Measurements from ENCODE around the gene MN1.

DNA sequence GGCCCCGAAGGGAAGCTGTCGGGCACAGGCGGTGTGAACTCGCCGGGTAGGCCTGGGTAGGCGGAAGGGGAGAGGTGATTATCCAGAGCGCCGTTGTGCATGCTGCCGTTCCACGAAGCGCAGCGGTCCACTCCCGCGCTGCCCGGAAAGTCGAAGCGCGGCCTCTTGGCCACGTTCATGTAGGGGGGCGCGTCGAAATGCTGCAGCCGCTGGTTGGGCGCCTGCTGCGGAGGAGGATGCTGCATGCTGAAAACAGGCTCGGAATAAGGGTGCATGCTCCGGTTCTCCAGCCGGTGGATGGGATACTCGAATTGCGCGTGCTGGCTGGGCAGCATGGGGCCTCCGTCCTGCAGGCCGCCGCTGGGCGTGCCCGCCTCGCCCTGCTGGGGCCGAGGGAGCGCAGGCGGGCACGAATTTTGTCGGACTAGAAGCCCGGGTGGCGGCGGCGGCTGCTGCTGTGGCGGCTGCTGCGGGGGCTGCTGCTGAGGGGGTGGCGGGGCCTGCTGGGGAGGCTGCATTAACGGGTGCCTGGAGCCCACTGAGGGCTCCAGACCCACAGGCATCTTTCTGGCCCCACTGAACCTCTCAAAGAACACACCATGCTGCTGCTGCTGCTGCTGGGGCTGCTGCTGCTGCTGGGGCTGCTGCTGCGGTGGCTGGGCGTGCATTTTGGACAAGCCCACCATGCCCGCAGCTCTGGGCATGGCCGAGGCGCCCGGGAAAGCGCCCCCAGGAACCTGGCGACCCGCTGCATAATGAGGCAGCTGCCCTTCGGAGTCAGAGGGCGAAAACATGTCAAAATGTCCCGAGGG, 2.3 kb downstream of the MN1 start:
- TF ChIP-seq CTCF (conservative IDR thresholded peaks at IDR 0.05; ENCODE audit: low read depth, low read length) (no peak), BHLHE40 (IDR thresholded peaks at IDR 0.05; ENCODE audit: low read depth, low read length) (no peak), POLR2A (IDR thresholded peaks at IDR 0.05; ENCODE audit: low read depth, low read length) (no peak), MXI1 (IDR thresholded peaks at IDR 0.05; ENCODE audit: borderline replicate concordance, low read depth, low read length) (no peak), SMC3 (IDR thresholded peaks at IDR 0.05; ENCODE audit: low read depth, low read length) (no peak), RAD21 (IDR thresholded peaks at IDR 0.05; ENCODE audit: low read length) (no peak), MAFK (IDR thresholded peaks at IDR 0.05; ENCODE audit: low read depth, low read length) (no peak), CEBPB (IDR thresholded peaks at IDR 0.05; ENCODE audit: low read depth, low read length) (no peak), CHD1 (IDR thresholded peaks at IDR 0.05; ENCODE audit: low read depth, low read length) (no peak)
